ENCODE data around the gene TUBB. TPM values are rescaled to one million over a fixed set of nuclear protein-coding genes. Genes with fewer than 3 reads are reported as not detected.

The TUBB gene
- total RNA-seq, 2 experiments from 2014 or later = 1,638 to 1,703 TPM

DNA sequence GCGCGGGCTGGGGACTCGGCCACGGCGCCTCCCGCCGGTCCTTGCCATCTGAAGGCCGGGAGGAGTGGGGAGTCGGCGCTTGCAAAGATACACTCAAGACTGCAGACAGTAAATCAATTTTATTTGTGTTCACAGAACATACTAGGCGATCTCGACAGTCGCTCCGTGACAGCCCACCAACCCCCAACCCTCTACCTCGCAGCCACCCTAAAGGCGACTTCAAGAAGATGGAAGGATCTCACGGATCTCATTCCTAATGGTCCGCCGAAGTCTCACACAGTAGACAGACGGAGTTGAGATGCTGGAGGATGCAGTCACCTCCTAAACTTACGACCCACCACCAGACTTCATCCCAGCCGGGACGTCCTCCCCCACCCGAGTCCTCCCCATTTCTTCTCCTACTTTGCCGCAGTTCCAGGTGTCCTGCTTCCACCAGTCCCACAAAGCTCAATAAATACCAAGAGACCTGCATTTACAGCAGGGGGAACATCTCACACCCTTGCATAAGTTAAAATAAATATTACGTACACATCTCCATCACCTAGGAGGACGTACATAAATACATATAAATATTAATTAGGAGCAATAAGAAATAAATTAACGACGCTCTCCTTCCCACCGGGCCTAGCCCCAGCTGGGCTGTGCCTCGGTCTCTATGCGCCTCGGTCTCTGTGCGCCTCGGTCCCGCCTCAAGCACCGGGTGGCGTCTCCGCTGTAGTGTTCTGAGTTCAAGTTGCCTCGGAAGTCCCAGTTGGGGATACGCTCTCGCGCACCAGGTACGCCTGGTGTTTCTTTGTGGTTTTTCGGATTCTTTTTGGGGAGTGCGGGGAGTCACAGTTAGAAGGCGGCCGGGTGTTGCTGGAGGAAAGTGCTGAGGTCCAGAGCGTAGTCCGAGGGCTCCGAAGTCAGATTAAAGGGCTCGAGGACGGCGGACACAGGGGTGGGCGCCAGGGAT, 23.2 kb downstream of the TUBB start:
- CTCF ChIA-PET = interaction anchor here (1.1 to 2.9 kb wide), 14 partner anchors 12 to 86 kb away, joined by 3 to 13 read pairs (median 6); no protein-coding TSS in a partner anchor
- ATAC-seq = peak; percentile 52
- H3K4me3 Mint-ChIP-seq = peak overlapping the region; percentile 99
- POLR2A ChIA-PET = interaction anchor here (0.5 to 3.5 kb wide), 18 partner anchors 7 to 212 kb away, joined by 3 to 40 read pairs (median 4); partner anchors contain the start of gene MRPS18B
- no peaks in the 10 kb centered on the region for H3K9me3 Mint-ChIP-seq (ENCODE audit: insufficient read depth)
- H3K36me3 Mint-ChIP-seq (ENCODE audit: low read depth) = peaks cover 53% of the 10 kb centered on the region
- H3K27ac Mint-ChIP-seq = peak overlapping the region; percentile 96
- no peaks in the 10 kb centered on the region for H3K27me3 Mint-ChIP-seq (ENCODE audit: low read depth)
- peaks cover 67% of the 10 kb centered on the region for H3K4me1 Mint-ChIP-seq (ENCODE audit: low read depth)
- DNase-seq = peak; percentile 65

DNA sequence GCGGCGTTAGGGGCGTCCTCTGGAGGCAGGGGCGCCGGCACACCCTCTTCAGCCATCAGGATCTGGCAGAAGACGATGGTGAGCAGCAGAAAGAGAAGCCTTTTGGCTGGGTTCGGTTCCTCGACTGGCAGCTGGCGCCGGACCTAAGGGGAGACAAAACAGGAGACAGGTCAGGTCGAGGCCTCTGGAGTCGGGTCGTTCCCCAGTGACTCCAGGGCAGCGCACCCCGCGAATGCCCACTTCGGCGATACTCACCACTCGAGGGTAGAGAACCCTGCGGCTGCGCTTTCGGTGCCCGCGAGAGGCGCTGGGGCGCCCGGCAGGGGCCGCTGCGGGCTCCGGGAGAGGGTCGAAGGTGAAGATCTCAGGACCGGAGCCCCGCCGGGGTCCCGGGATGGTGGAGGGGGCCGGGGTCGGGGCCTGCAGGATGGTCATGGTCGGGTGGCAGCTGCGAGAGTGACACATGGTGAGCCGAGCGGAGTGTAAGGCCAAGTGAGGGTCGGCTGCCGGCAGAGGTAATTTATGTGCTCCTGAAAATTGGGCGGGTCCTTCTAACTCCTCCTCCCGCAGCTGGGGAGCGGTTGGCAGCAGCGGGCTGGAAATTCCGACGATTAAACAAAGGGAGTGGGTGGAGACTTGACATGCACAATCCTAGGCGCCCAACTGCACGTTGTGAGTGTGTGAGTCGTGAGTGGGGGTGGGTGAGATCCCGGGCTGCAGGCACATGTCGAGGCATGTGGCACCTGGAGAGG, 24.1 kb downstream of the TUBB start, which contains the start of gene IER3:
Gene IER3 (minus strand): TSS at position 494 of the 752 bp plus-strand sequence. CDS start 29 bp downstream, at position 465.
- Mint-ChIP-seq H3K27ac (peak within 1 kb of the TSS; percentile 96), H3K4me1 (ENCODE audit: low read depth) (peaks cover 63% of the 10 kb centered on the region), H3K36me3 (ENCODE audit: low read depth) (peaks cover 45% of the 10 kb centered on the region), H3K4me3 (peak within 1 kb of the TSS; percentile 99), H3K9me3 (ENCODE audit: insufficient read depth) (no peaks in the 10 kb centered on the region), H3K27me3 (ENCODE audit: low read depth) (no peaks in the 10 kb centered on the region)
- ATAC-seq (peak; percentile 44), DNase-seq (peak; percentile 85)
- ChIA-PET CTCF (interaction anchor here (0.8 to 2.9 kb wide), 16 partner anchors 11 to 85 kb away, joined by 3 to 13 read pairs (median 6); no protein-coding TSS in a partner anchor), POLR2A (interaction anchor here (0.6 to 3.5 kb wide), 17 partner anchors 8 to 132 kb away, joined by 3 to 40 read pairs (median 4); partner anchors contain the start of gene MRPS18B)

- no peak for DNase-seq
- H3K4me3 Mint-ChIP-seq = no peak overlapping the region
- no peak for ATAC-seq
- H3K4me1 Mint-ChIP-seq (ENCODE audit: low read depth) = peaks cover 46% of the 10 kb centered on the region
- peaks cover 14% of the 10 kb centered on the region for H3K36me3 Mint-ChIP-seq (ENCODE audit: low read depth)
- H3K27ac Mint-ChIP-seq = no peak overlapping the region
- ChIA-PET CTCF (interaction anchor here (0.7 to 2.1 kb wide), 13 partner anchors 12 to 340 kb away, joined by 3 to 8 read pairs (median 4); no protein-coding TSS in a partner anchor), POLR2A (interaction anchor here (1.1 kb wide), 2 partner anchors 15 to 20 kb away, joined by 3 to 7 read pairs; no protein-coding TSS in a partner anchor)
- no peaks in the 10 kb centered on the region for H3K9me3 Mint-ChIP-seq (ENCODE audit: insufficient read depth)
- H3K27me3 Mint-ChIP-seq (ENCODE audit: low read depth) = no peaks in the 10 kb centered on the region
Observed at GRCh38 chr6:30747300-30747687, 27.1 kb downstream of the TUBB start.

- ATAC-seq (no peak), DNase-seq (no peak)
- H3K9me3 Mint-ChIP-seq (ENCODE audit: insufficient read depth) = no peaks in the 10 kb centered on the region
- POLR2A ChIA-PET = no interaction called here
- peaks cover 50% of the 10 kb centered on the region for H3K4me1 Mint-ChIP-seq (ENCODE audit: low read depth)
- peaks cover 9% of the 10 kb centered on the region for H3K36me3 Mint-ChIP-seq (ENCODE audit: low read depth)
- no peaks in the 10 kb centered on the region for H3K27me3 Mint-ChIP-seq (ENCODE audit: low read depth)
- CTCF ChIA-PET = interaction anchor here (1.2 to 2.1 kb wide), 3 partner anchors 21 to 339 kb away, joined by 3 to 8 read pairs (median 6); no protein-coding TSS in a partner anchor
- no peak overlapping the region for H3K27ac Mint-ChIP-seq
- no peak overlapping the region for H3K4me3 Mint-ChIP-seq
Observed at GRCh38 chr6:30747902-30748769, 28.0 kb downstream of the TUBB start.

GRCh38 chr6:30748851-30749540, 28.8 kb downstream of the TUBB start:
- POLR2A ChIA-PET = no interaction called here

DNA sequence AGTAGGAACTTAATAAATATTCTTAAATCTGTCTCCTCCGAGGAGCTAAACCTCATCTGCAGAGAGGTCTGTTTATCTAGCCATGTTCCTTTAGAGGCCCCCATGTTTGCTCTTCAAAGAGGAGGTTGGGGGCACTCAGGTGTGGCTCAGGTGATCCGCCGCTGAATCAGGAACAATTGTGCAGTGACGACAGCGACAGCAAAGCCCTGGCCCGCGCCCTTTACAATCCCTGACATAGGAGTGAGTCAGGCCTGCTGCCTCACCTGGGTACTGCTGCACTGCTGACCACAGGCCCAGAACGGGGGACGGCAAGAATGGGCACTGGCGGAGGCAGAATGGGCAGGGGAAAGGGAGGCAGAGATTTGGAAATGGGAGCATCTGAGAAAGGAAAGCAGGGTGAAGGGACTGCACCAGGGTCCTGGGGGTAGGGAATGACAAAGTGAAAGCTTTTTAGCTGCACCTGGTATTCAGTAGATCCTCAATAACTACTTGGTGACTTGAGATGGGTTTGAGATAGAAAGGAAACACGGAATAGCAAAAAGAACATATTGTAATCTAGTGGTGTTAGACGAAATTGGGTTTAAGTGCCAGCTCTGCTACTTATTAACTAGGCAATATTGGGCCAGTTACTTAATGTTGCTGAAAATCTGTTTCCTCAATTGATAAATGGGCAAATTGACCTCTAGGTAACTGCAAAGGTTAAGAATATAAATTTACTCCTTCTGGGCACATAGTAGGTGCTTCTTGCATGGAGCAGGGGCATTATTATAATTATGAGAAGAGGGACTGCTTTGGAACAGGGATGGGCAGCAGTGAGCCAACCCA, 29.6 kb downstream of the TUBB start:
- Mint-ChIP-seq H3K27ac (no peak overlapping the region), H3K4me3 (no peak overlapping the region), H3K27me3 (ENCODE audit: low read depth) (no peaks in the 10 kb centered on the region), H3K9me3 (ENCODE audit: insufficient read depth) (no peaks in the 10 kb centered on the region), H3K36me3 (ENCODE audit: low read depth) (no peaks in the 10 kb centered on the region), H3K4me1 (ENCODE audit: low read depth) (peaks cover 46% of the 10 kb centered on the region)
- ATAC-seq (no peak), DNase-seq (no peak)
- ChIA-PET POLR2A (no interaction called here), CTCF (no interaction called here)

More at GRCh38 chr6:30748851-30749540, 28.8 kb downstream of the TUBB start:
- Mint-ChIP-seq H3K36me3 (ENCODE audit: low read depth) (peaks cover under 1% of the 10 kb centered on the region), H3K9me3 (ENCODE audit: insufficient read depth) (no peaks in the 10 kb centered on the region), H3K4me3 (no peak overlapping the region), H3K4me1 (ENCODE audit: low read depth) (peaks cover 50% of the 10 kb centered on the region), H3K27me3 (ENCODE audit: low read depth) (no peaks in the 10 kb centered on the region), H3K27ac (no peak overlapping the region)
- no peak for ATAC-seq
- DNase-seq = no peak
- CTCF ChIA-PET = no interaction called here

DNA sequence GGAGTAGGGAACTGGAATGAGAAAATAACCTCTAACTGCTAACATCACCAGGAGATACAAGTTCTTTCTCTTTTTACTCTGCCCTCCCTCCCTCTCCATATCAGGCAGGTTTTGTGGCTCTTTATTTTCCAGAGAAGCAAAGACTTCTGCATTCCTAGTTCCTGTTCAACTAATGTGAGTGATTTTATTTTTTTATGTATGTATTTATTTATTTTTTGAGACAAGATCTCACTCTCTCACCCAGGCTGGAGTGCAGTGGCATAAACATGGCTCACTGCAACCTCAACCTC, 30.2 kb downstream of the TUBB start:
- no peak overlapping the region for H3K27ac Mint-ChIP-seq
- DNase-seq (no peak), ATAC-seq (no peak)
- no peak overlapping the region for H3K4me3 Mint-ChIP-seq
- no peaks in the 10 kb centered on the region for H3K27me3 Mint-ChIP-seq (ENCODE audit: low read depth)
- no peaks in the 10 kb centered on the region for H3K36me3 Mint-ChIP-seq (ENCODE audit: low read depth)
- H3K9me3 Mint-ChIP-seq (ENCODE audit: insufficient read depth) = no peaks in the 10 kb centered on the region
- ChIA-PET POLR2A (no interaction called here), CTCF (no interaction called here)
- peaks cover 42% of the 10 kb centered on the region for H3K4me1 Mint-ChIP-seq (ENCODE audit: low read depth)

DNA sequence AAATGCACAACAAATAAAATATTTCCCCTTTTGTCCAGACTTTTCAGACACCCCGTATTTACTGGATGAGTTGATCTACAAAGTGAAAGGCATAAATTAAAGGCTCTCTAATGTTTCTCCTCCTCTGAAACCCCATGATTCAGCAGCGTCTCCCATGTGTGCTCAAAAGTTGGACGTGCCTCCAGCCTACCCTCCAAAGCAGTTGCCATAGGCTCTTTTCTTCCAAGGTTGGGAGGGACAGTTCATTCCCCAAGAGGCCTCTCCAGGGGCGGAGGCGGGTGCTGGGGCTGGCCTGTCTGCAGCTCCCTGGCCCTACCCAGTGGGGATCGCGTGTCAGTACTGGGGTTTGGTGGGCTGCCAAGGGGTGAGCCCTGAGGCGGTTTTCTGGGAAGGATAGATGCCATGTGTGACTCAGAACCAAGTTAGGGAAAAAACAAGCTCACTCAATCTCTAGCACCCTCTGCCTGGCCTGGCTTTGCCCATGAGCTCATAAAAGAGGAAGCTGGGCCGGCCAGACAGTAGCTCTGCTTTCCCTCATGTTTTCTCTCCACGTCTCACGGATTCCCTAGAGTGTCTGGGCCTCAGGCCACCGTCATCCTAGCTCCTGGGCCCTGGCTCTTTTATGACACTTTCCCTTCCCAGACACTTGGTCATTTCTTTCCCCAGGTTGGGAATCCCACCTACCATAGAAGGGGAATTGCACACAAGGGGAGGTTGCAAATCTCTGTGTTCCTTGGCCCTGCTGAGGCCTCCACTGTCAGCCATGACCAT, 32.2 kb downstream of the TUBB start:
- ChIA-PET CTCF (interaction anchor here (1.1 kb wide), 1 partner anchor 21 kb away, joined by 3 read pairs; no protein-coding TSS in a partner anchor), POLR2A (interaction anchor here (0.7 kb wide), 1 partner anchor 9 kb away, joined by 3 read pairs; no protein-coding TSS in a partner anchor)

DNA sequence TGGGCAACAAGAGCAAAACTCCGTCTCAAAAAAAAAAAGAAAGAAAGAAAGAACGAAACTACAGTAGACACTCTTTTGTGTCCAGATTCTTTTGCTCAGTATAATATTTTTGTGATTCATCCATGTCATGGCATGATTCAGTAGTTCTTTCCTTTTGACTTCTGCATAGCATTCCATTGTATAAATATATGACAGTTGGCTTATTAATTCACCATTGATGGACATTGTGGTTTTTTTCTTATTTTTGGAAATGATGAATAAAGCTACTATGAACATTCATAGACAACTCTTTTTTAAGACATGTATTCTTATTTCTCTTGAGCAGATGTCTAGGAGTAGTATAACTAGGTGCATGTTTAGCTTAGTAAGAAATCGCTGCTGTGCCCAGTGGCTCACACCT, 34.5 kb downstream of the TUBB start:
- no peak for DNase-seq
- no peak for ATAC-seq
- no peaks in the 10 kb centered on the region for H3K36me3 Mint-ChIP-seq (ENCODE audit: low read depth)
- no peaks in the 10 kb centered on the region for H3K27me3 Mint-ChIP-seq (ENCODE audit: low read depth)
- ChIA-PET POLR2A (no interaction called here), CTCF (interaction anchor here (0.9 to 2.1 kb wide), 2 partner anchors 10 to 158 kb away, joined by 3 to 12 read pairs; partner anchors contain the start of gene IER3)
- H3K27ac Mint-ChIP-seq = no peak overlapping the region
- peaks cover 28% of the 10 kb centered on the region for H3K4me1 Mint-ChIP-seq (ENCODE audit: low read depth)
- no peaks in the 10 kb centered on the region for H3K9me3 Mint-ChIP-seq (ENCODE audit: insufficient read depth)
- H3K4me3 Mint-ChIP-seq = no peak overlapping the region

More for the DNA sequence above, 32.2 kb downstream of the TUBB start:
- H3K36me3 Mint-ChIP-seq (ENCODE audit: low read depth) = no peaks in the 10 kb centered on the region
- H3K27me3 Mint-ChIP-seq (ENCODE audit: low read depth) = no peaks in the 10 kb centered on the region
- ATAC-seq = no peak
- H3K9me3 Mint-ChIP-seq (ENCODE audit: insufficient read depth) = no peaks in the 10 kb centered on the region
- DNase-seq = no peak
- no peak overlapping the region for H3K4me3 Mint-ChIP-seq
- no peak overlapping the region for H3K27ac Mint-ChIP-seq
- peaks cover 30% of the 10 kb centered on the region for H3K4me1 Mint-ChIP-seq (ENCODE audit: low read depth)
